ENCODE measurements around the gene MRPL12. TPM values are rescaled to one million over a fixed set of nuclear protein-coding genes. Genes with fewer than 3 reads are reported as not detected.

MRPL12 gene
- total and polyA plus RNA-seq, 12 donors, result 24.0 to 159 (median 85.6) TPM

DNA sequence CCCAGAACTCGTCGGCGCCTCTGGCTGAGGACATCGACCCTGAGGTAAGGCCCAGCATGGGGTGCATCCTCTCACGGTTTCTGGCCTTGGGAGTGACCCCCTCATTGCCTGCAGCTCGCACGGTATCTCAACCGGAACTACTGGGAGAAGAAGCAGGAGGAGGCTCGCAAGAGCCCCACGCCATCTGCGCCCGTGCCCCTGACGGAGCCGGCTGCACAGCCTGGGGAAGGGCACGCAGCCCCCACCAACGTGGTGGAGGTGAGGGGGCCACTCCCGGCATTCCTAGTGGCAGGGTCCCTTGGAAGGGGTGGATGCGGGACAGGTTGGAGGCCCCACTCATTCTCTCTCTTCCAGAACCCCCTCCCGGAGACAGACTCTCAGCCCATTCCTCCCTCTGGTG lies 8.4 kb upstream of the MRPL12 start:
- Histone ChIP-seq H3K4me1 (replicated peaks in 1 of 2) (no peaks in the 10 kb centered on the region), H3K27ac (no peak overlapping the region), H3K9me3 (replicated peaks in 1 of 3) (no peaks in the 10 kb centered on the region), H3K27me3 (no peaks in the 10 kb centered on the region), H3K36me3 (replicated peaks in 1 of 2) (peaks cover 0 to 100% of the 10 kb centered on the region in 2 donors), H3K4me3 (no peak overlapping the region)
- TF ChIP-seq, protein P1, sequence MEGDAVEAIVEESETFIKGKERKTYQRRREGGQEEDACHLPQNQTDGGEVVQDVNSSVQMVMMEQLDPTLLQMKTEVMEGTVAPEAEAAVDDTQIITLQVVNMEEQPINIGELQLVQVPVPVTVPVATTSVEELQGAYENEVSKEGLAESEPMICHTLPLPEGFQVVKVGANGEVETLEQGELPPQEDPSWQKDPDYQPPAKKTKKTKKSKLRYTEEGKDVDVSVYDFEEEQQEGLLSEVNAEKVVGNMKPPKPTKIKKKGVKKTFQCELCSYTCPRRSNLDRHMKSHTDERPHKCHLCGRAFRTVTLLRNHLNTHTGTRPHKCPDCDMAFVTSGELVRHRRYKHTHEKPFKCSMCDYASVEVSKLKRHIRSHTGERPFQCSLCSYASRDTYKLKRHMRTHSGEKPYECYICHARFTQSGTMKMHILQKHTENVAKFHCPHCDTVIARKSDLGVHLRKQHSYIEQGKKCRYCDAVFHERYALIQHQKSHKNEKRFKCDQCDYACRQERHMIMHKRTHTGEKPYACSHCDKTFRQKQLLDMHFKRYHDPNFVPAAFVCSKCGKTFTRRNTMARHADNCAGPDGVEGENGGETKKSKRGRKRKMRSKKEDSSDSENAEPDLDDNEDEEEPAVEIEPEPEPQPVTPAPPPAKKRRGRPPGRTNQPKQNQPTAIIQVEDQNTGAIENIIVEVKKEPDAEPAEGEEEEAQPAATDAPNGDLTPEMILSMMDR (IDR thresholded peaks at IDR 0.05), result no peak
- TF ChIP-seq POLR2A (IDR thresholded peaks at IDR 0.05), result no peak
- no peak for DNase-seq
- WGBS, 4 donors, result 87 to 94% (median 92%) methylated on average over 5 to 19 of the region's 19 CpGs
- intact Hi-C loops (cut with DNase I), result no loop called here

DNA sequence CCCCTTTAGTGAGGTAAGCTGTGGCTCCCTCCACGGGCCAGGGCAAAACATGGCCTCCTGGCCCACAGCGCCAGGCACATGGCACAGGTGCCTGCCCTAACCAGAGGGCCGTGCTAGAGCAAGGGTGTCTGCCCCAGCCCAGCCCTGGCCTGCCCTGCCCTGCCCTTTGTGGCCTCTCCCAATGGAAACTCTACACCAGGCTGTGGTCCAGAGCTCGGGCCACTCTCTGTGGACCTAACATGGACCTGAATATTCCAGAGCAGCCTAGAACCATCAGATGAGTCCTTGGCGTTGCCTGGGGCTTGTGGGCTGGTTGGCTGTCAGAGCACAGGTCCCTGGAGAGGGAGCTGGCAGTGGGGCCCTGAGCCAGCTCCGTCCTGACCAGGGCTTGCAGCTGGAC lies 8.0 kb upstream of the MRPL12 start:
- WGBS, 4 donors, result 83 to 100% (median 89%) methylated on average over 2 to 6 of the region's 6 CpGs
- Histone ChIP-seq H3K4me3 (no peak overlapping the region), H3K4me1 (replicated peaks in 1 of 2) (no peaks in the 10 kb centered on the region), H3K9me3 (replicated peaks in 1 of 3) (no peaks in the 10 kb centered on the region), H3K36me3 (replicated peaks in 1 of 2) (peaks cover 0 to 98% of the 10 kb centered on the region in 2 donors), H3K27ac (no peak overlapping the region), H3K27me3 (no peaks in the 10 kb centered on the region)
- no peak for DNase-seq
- no peak for TF ChIP-seq POLR2A (IDR thresholded peaks at IDR 0.05)
- TF ChIP-seq, protein P1 (IDR thresholded peaks at IDR 0.05), result no peak
- intact Hi-C loops (cut with DNase I), result no loop called here

DNA sequence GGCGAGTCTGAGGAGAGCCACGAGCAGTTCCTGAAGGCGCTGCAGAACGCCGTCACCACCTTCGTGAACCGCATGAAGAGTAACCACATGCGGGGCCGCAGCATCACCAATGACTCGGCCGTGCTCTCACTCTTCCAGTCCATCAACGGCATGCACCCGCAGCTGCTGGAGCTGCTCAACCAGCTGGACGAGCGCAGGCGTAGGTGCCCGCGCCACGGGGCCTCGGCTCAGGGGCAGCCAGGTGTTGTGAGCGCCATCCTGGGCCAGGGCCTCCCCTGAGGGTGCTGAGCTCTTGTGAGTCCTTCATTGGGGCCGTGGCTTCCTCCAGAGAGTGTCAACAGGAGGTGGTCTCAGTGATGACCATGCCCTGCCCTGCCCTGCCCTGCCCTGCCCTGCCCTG lies 7.4 kb upstream of the MRPL12 start:
- TF ChIP-seq, protein P1 (IDR thresholded peaks at IDR 0.05), result no peak
- no peak for TF ChIP-seq POLR2A (IDR thresholded peaks at IDR 0.05)
- 89 to 93% (median 91%) methylated on average over 13 to 22 of the region's 22 CpGs for WGBS, 4 donors
- no peak overlapping the region for H3K4me3 ChIP-seq
- H3K27me3 ChIP-seq, result no peaks in the 10 kb centered on the region
- peaks cover 0 to 96% of the 10 kb centered on the region in 2 donors for H3K36me3 ChIP-seq (replicated peaks in 1 of 2)
- intact Hi-C loops (cut with DNase I), result no loop called here
- H3K4me1 ChIP-seq (replicated peaks in 1 of 2), result peaks cover 0 to under 1% of the 10 kb centered on the region in 2 donors
- no peak for DNase-seq
- H3K9me3 ChIP-seq (replicated peaks in 1 of 3), result no peaks in the 10 kb centered on the region
- H3K27ac ChIP-seq, result no peak overlapping the region

DNA sequence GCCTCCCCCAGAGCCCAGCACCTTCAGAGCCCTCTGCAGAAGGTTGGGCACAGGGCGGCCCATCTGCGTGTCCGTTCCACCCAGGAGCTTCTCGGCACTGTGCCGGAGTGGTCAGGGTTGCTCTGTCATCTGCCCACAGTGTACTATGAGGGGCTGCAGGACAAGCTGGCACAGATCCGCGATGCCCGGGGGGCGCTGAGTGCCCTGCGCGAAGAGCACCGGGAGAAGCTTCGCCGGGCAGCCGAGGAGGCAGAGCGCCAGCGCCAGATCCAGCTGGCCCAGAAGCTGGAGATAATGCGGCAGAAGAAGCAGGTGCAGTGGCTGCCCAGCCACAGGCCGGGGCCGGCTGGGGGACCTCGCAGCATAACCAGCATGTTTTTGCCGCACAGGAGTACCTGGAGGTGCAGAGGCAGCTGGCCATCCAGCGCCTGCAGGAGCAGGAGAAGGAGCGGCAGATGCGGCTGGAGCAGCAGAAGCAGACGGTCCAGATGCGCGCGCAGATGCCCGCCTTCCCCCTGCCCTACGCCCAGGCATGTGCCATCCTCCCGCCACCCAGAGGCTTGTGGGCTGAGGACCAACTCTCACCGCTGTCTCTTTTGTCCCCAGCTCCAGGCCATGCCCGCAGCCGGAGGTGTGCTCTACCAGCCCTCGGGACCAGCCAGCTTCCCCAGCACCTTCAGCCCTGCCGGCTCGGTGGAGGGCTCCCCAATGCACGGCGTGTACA lies 6.8 kb upstream of the MRPL12 start:
- H3K9me3 ChIP-seq (replicated peaks in 1 of 3), result no peaks in the 10 kb centered on the region
- H3K36me3 ChIP-seq (replicated peaks in 1 of 2), result peaks cover 0 to 96% of the 10 kb centered on the region in 2 donors
- H3K27me3 ChIP-seq, result no peaks in the 10 kb centered on the region
- peaks cover 1 to 7% of the 10 kb centered on the region in 2 donors for H3K4me1 ChIP-seq (replicated peaks in 1 of 2)
- TF ChIP-seq, protein P1 (IDR thresholded peaks at IDR 0.05), result no peak
- TF ChIP-seq POLR2A (IDR thresholded peaks at IDR 0.05), result no peak
- H3K4me3 ChIP-seq, result no peak overlapping the region
- no peak for DNase-seq
- intact Hi-C loops (cut with DNase I), result no loop called here
- WGBS, 4 donors, result 93 to 95% (median 95%) methylated on average over 29 to 40 of the region's 40 CpGs
- no peak overlapping the region for H3K27ac ChIP-seq
